A549 treated with RU486 at 1 μM for 4 hours (cell line): ENCODE measurements around the gene S100PBP. TPM values are rescaled to one million over a fixed set of nuclear protein-coding genes. Genes with fewer than 3 reads are reported as not detected.

Experiments used
- total RNA-seq: library from RNA; stranded (reverse); fragments of 200-300 nt; extraction: Qiagen RNA extraction; gene quantifications from 5 replicates; pipeline ENCODE4 v1.2.3, GENCODE V29; 2022; ENCODE audit warnings: low read depth

The S100PBP gene
- 13.3 to 16.3 TPM (median 14.2 TPM) in 5 replicates for total RNA-seq

DNA sequence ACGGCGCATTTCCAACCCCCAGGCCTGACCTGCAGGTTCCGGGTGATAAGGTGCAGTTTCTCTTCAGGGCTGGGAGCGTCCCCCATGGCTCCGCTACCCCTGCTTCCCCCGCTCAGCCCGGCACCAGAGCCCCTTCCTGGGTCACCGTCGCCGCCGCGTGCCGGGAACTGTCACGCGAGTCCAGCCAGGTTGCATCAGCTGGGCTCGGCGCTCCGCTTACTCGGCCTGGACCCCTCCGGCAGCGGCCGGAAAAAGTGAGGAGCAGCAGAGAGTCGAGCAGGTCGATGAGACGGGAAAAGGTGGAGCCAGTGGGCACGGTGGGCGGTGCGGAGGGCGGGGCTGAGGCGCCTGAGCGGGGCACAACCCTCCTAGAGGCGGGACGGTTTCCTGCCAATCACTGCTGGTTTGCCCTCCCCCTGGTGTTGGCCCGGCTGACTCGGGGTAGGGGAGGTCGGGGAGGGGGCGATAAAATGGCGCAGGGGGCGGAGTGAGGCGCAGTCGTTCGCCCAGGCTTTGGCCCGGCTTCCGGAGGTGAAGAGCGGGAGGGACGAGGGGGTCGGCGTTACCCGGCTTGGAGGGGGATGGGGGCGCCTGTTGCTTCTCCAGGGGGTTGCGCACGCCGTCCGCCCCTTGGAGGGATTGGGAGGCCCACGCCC is at the start of gene S100PBP, which contains the start of gene YARS1:
Gene S100PBP (plus strand): TSS at position 495 of the 656 bp plus-strand sequence. CDS start 8,447 bp downstream, outside the sequence.
Gene YARS1 (minus strand): TSS at position 200 of the 656 bp plus-strand sequence. CDS start 114 bp downstream, at position 86.

DNA sequence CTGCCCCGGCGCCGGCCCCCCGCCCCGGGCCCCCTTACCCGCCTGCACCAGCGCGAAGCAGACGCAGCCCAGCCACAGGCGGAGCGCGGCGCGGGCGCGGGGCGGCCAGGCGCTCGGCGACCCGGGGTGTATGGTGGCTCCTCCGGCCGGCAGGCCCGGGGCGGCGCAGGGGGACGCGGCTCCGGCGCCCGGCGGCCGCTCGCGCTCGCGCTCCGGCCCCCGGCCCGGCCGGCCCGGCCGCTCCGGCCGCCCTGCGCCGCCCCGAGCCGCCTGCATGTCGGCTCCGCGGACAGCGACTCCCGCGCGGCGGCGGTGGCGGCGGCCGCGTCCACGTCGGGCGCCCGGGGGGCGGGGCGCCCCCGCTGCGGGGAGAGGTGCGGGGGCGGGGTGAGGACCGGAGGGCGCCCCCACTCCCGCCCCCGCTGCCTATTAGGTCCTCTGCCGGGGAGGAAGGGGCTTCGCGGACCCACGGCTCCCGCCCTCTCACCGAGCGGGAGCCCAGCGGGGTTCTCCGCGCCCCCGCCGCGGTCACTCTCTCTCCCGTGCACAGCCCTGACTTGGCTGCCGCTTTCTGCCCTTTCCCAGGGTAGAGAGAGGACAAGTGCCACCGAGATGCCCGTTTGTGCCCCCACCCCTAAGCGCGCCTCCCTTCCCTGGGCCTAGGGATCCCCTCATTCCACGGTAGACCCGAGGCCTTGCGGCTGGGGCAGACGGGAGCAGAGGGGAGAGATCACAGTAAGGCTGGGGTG is 53.3 kb downstream of the S100PBP start, which contains the start of gene FNDC5:
Gene FNDC5 (minus strand): TSS at position 298 of the 749 bp plus-strand sequence.

DNA sequence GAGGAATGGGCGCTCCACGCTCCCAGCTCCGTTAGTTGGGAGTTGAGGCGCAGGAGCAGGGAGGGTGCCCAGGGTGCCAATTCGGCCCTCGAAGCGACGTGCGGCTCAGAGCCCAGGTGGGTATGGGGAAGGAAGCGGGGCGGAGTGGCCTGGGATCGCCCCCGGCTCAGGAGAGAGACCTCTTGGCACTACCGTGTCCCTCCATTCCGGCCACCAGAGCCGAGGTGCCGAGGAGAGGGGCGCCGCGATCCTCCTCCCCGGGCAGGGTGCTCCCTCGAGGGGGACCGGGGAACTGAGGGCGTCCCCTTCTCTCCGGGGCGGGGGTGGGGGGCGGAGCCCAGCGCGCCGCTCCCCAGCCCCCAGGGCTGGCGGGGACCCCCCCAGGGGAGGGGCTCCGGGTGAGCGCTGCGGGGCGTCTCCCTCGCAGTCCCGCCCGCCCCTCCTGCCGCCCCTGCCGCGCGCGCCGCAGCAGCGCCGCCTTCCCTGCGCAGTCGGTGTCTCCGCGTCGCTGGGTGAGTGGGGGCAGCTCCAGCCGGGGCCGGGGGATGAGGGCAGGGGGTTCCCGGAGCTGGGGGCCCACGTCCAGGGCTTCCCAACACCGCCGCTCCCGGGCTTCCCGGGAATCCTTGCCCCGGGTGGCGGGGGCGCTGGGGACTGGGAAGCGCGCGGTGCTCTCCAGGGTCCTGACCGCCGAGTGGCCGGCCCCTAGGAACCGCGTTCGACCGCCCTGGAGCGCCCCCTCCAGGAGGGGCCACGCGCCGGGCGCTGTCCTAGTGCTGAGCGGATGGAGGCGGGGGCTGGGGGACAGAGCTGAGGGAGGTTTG is 68.8 kb downstream of the S100PBP start, which contains the start of gene HPCA:
Gene HPCA (plus strand): TSS at position 488 of the 824 bp plus-strand sequence. CDS start 2,408 bp downstream, outside the sequence.

DNA sequence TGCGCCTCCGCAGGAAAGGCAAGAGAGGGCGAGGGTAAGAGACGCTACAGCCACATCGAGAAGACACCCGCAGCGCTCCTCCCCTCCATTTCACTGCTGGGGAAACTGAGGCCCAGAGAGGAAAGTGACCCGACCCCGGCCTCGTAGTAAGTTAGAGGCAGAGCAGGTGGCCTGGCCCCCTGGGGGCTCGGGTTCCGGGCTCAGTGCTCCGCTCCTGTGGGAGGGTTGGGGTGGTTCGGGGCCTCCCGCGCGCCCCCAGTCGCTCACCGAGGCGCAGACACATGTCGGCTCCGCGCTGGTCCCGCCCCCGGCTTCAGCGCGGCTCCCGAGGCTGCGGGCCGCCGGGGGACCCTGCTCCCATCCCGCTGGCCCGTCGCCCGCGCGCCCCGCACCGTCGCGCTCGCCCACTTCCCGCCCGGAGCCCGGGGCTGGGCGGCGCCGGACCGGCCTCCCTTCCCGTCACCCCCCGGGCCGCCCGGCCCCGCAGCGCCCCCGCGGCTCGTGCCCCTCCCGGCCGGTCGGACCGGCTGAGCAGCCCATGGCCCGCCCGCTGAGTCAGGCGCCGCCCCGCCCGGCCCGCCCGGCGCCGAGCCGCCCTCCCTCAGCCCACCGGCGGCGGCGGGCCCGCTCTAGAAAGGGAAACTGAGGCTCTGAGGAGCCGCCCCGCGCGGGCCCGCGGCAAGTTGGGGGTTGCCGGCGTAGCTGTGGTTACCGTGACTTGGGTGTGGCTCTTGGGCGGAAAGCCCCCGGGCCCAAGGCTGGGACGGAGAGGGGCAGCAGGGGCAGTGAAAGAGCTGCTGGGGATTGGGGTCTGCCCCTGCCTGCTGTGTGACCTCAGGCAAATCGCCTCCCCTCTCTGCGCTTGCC is 83.7 kb downstream of the S100PBP start, which contains the start of gene TMEM54:
Gene TMEM54 (minus strand): TSS at position 434 of the 867 bp plus-strand sequence. CDS start 151 bp downstream, at position 283.

Other genes starting within 250 kb of the S100PBP start
- gene ZBTB8OS, start 167.1 kb upstream of the S100PBP start, total RNA-seq: 33.1 to 49.6 TPM (median 42.5 TPM) in 5 replicates
- gene RBBP4, start 166.4 kb upstream of the S100PBP start, total RNA-seq: 66.2 to 93.3 TPM (median 78.0 TPM) in 5 replicates
- 8.7 to 13.8 TPM (median 10.9 TPM) in 5 replicates for gene SYNC, start 114.9 kb upstream of the S100PBP start, total RNA-seq
- gene YARS1, start 295 bp upstream of the S100PBP start, total RNA-seq: 66.3 to 99.1 TPM (median 79.8 TPM) in 5 replicates
- 0.38 to 0.95 TPM (median 0.76 TPM) in 5 replicates for gene FNDC5, start 53.3 kb downstream of the S100PBP start, total RNA-seq
- gene HPCA, start 68.8 kb downstream of the S100PBP start, total RNA-seq: 0.17 to 0.64 TPM (median 0.32 TPM) in 4 of 5 replicates, not detected in the other
- gene TMEM54, start 83.7 kb downstream of the S100PBP start, total RNA-seq: 27.6 to 46.9 TPM (median 41.7 TPM) in 5 replicates
- gene RNF19B, start 147.2 kb downstream of the S100PBP start, total RNA-seq: 18.9 to 24.1 TPM (median 23.2 TPM) in 5 replicates
- 148 to 164 TPM (median 156 TPM) in 5 replicates for gene AK2, start 219.2 kb downstream of the S100PBP start, total RNA-seq